Measurements from ENCODE around the gene MZB1. TPM values are rescaled to one million over a fixed set of nuclear protein-coding genes. Genes with fewer than 3 reads are reported as not detected.

MZB1 gene
- polyA plus RNA-seq (ENCODE audit: insufficient read length), result 0.53 TPM

- no peak for DNase-seq
Measured at GRCh38 chr5:139389701-139390638, at the start of gene MZB1. Gene MZB1 (minus strand): TSS chr5:139389913. CDS start chr5:139389856, 57 bp downstream.

- DNase-seq, result peak; percentile 94
Measured at GRCh38 chr5:139439013-139439903, 49.5 kb upstream of the MZB1 start, which contains the start of gene DNAJC18. Gene DNAJC18 (minus strand): TSS chr5:139439525. CDS start chr5:139439445, 80 bp downstream.

DNA sequence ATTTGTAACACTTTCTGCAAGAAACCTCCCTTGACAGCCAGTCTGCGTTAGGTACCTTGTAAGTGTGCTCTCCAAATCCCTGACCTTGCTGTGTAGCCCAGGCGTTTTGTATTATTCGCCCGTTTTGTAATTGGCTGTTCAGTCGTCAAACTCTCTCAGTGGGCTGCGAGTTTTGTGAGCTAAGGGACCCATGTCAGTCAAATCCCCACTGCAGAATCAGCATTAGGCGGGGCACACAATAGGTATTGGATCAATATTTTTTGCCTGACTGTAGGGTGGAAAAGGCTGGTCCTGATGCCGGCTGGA lies 48.9 kb upstream of the MZB1 start:
- no peak for DNase-seq

DNA sequence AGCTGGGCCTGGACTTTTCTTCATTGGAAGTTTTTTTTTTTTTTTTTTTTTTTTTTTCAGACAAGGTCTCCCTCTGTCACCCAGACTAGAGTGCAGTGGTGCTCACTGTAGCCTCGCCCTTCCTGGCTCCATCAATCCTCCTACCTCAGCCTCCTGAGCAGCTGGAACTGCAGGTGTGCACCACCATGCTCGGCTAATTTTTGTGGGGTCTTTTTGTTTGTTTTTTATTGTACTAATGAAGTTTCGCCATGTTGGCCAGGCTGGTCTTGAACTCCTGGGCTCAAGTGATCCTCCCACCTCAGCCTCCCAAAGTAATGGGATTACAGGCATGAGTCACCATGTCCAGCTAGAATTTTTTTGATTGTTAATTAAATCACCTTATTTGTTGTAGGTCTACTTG lies 46.0 kb upstream of the MZB1 start:
- DNase-seq, result no peak

DNA sequence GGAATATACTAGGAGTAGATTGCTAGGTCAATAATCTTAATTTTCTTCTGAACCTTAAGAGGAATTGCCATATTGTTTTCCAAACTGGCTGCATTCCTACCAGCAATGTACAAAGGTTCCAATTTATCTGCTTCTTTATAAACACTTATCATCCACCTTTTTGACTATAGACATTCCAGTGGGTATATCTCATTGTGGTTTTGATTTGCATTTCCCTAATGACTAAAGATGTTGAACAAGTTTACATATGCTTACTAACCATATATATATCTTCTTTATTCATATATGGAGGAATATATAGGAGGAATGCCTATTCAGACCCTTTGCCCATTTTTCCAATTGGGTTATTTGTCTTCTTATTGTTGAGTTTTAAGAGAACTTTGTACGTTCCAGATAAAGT lies 42.0 kb upstream of the MZB1 start:
- no peak for DNase-seq

DNA sequence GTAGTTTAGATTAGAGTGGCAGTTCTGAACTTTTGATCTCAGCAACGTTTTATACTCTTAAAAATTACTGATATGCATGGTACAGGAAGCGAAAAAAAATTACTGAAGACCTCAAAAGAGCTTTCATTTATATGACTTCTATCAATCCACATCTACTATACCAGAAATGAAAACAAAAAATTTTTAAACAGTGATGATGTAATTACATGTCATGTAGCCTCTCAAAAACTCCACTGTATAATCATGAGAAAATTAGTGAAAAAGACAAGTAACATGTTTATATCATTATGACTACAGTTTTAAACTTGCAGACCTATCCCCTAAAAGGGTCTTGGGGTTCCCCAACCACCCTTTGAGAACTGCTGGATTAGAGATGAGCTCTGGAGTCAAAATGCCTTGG lies 40.3 kb upstream of the MZB1 start:
- no peak for DNase-seq

GRCh38 chr5:139426203-139426885 lies 36.6 kb upstream of the MZB1 start:
- no peak for DNase-seq

GRCh38 chr5:139425497-139425896 lies 35.8 kb upstream of the MZB1 start:
- no peak for DNase-seq

- peak; percentile 65 for DNase-seq
Measured at GRCh38 chr5:139422307-139422893, 32.7 kb upstream of the MZB1 start.

- DNase-seq, result no peak
Measured at GRCh38 chr5:139419226-139420192, 29.8 kb upstream of the MZB1 start.

GRCh38 chr5:139418793-139419192 lies 29.1 kb upstream of the MZB1 start:
- DNase-seq, result no peak

DNA sequence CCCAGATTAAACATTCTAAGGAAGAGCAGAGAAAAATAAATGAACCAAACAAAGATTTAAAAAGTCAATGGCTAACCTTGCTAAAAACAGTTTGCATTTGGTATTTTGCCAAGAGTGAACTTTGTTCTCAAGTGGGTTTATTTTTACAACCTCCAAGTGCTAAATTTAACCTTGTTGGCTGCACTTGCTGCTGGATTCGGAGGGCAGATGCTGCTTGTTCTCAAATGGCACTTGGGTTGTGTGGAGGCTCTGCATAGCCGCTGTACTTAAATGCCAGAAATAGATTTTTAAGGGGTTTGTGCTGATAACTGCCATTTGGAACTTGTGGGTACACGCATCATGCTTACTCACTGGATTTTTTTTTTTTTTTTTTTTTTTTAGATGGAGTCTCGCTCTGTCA lies 27.5 kb upstream of the MZB1 start:
- DNase-seq, result no peak

DNA sequence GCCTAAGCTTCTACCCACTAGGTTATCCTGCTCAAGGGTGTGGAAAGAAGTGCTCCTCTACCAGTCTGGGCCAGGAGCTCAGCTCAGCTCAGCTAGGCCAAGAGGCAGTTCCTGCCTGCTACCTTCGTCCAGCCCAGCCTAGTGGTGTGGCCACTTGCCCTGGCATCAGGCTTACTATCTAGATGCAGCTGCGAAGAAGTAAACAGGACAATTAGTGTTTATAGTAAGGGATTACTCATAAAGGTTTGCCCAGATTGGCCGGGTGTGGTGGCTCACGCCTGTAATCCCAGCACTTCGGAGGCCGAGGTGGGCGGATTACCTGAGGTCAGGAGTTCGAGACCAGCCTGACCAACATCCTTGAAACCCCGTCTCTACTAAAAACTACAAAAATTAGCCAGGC lies 26.9 kb upstream of the MZB1 start:
- no peak for DNase-seq

- no peak for DNase-seq
Measured at GRCh38 chr5:139415869-139416268, 26.2 kb upstream of the MZB1 start.

DNA sequence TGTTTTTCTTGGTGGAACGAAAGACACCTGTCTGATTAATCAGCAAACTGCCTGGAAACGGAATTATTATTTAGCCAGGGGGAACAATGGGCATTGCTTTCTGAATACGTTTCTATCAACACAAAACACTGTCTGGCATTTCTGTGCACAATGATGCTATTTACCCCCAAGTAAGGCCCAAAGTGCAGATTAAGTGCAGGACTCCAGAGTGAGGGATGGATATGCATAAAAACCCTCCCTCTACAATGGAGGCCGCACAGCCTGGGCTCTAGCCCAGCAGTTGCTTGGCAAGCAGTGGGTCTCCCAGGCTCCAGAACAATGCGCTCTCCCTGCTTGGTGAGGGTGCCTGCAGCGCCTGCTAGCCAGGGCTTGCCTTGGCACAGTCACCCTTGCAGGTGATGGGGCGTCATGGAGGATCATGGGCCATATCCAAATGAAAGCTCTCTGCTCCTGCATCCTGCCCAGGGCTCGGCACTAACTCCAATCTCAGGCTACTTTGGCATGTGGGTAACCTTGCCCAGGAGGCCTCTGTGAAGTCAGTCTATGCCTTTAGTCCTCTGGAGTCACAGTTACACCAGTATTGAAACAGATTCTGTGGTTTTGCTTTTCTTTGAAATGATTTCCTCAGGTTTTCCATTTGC lies 25.6 kb upstream of the MZB1 start:
- no peak for DNase-seq

DNA sequence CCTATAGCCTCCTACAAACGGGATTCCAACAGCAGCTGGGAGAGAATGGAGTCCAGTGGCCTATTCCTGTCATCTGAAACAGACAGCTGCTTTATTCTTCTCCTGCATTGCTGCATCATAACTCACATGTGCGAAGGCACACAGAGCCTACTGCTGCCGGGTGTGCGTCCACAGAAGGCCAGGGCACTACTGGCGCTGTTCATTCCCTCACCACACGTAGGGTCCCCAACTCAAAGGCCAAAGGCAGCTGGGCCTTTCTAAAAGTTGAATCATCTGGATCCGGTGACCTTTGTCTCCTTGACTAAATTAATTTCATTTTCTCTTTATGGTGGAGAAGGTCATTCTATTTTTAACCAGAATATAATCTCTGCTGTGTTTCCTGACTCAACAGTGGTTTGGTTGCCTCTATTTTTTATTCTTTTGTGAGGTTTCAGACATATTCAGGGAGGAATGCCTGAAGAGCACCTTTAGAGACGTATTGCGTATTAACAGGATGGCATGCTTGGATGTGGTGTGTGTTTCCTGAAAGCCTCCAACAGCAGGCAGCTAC lies 24.9 kb upstream of the MZB1 start:
- DNase-seq, result no peak

- no peak for DNase-seq
Measured at GRCh38 chr5:139413963-139414362, 24.2 kb upstream of the MZB1 start.

GRCh38 chr5:139413153-139413552 lies 23.4 kb upstream of the MZB1 start:
- DNase-seq, result no peak

DNA sequence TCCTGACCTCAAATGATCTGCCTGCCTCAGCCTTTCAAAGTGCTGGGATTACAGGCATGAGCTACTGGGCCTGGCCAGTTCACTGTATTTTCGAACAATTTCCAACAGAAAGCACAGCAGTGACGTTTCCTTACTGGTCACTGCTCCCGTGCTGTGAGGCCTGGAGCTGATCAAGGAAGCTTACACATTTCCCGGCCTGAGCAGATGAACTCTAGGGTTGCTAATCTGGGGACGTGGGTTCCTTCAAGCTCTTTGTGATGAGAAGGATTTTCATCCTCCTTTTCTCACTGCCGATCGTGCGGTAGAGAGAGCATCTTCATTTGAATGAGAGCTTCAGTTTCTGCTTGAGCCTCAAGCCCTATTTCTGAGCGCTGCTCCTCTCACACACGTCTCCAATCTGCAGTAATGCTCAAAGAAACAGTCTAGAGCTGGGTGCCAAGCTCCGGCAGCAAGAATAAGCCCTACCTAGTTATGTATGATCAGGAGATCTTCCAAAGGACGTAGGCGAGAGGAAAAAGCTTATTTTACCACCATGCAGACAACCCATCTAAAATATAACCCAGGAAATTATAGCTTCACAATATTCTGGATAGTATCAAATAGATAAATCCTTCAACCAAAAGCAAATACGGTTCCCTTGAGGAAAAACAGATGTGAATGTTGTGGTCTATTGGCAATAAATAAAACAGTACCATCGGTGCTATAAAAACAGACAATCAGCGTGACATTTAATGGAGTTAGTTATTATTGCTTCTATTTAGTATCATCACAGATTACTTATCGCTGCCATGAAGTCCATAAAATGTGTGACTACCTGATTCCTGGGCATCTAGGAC lies 21.5 kb upstream of the MZB1 start:
- no peak for DNase-seq

Data from hindlimb muscle (tissue), 1 donor.